Stimulated activated CD8-positive, alpha-beta memory T cell treated with anti-CD3 and anti-CD28 coated beads, Interleukin-12 subunit alpha, Interleukin-12 subunit beta, amount 100 ng/mL, for 1 hour (primary cell): ENCODE data around the gene RALGAPB.
"Not testable (repeated sequence)": the region's sequence is repeated elsewhere in the genome, so short reads cannot be mapped to it uniquely, and the experiment has no call there.

Experiments used
- DNase-seq: peaks from one replicate; pipeline ENCODE4 v3.0.0-alpha.2; 2020; ENCODE audit warnings: low read depth

Gene RALGAPB

DNA sequence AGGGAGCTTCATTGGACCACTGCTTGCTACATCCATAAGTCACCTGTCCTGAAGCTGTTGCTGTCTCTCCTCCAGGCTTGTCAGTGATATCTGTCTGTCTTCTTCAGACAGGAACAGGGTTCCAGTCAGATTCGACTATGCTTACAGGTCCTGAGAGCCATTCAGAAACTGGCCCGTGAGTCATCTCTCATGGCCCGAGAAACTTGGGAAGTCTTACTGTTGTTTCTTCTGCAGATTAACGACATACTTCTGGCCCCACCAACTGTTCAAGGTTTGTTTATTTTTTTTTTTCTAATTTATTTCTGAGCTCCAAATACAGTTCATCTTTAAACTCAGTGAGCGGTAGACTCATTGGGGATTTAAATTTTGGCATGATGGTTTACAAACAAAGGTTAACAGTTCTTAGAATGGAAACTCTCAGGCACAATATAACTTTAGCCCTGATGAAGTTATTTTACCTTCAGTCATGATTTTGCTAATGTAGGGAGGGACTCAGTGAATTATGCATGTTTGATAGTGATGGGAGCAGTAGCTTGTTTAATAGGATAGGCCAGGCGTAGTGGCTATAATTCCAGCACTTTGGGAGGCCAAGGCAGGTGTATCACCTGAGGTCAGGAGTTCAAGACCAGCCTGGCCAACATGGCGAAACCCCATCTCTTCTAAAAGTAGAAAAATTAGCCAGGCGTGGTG lies 24.7 kb downstream of the RALGAPB start:
- no peak for DNase-seq

DNA sequence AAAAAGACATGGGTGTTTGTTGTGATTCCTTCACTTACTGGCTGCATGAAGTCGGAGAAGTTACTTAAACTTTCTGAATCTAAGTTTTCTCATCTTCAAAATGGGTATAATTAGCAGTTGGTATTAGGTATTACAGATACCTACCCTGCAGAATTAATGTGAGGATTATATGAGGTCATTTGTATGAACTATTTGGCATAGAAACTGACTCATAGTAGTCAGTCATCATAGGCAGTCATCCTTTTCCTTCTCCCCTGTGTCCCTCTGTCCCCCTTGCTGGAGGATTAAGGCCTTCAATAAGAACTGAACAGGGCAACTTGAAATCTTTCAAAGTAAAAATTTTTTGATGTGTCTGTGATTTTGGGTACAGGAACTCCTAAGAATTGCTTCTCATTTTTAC lies 26.3 kb downstream of the RALGAPB start:
- no peak for DNase-seq

DNA sequence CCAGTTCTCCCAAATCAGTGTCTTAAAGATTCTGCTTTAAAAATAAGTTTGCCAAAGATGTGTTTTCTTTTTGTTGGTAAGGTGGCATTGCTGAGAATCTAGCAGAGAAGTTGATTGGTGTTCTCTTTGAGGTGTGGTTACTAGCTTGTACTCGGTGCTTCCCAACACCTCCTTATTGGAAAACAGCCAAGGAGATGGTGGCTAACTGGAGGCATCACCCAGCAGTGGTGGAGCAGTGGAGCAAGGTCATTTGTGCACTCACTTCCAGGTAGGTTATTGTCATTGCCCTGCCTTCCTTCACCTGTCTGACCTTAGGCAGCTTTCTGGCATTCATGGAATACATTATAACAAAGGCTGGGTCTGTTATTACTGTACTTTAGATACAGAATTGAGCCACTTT lies 26.7 kb downstream of the RALGAPB start:
- DNase-seq: no peak

- DNase-seq: no peak
Measured at GRCh38 chr20:38501858-38502436, 29.3 kb downstream of the RALGAPB start.

GRCh38 chr20:38504368-38505090 lies 31.9 kb downstream of the RALGAPB start:
- DNase-seq: no peak

GRCh38 chr20:38505091-38505455 lies 32.4 kb downstream of the RALGAPB start:
- DNase-seq: no peak

- DNase-seq: not testable (repeated sequence)
Measured at GRCh38 chr20:38511726-38512125, 39.1 kb downstream of the RALGAPB start.

DNA sequence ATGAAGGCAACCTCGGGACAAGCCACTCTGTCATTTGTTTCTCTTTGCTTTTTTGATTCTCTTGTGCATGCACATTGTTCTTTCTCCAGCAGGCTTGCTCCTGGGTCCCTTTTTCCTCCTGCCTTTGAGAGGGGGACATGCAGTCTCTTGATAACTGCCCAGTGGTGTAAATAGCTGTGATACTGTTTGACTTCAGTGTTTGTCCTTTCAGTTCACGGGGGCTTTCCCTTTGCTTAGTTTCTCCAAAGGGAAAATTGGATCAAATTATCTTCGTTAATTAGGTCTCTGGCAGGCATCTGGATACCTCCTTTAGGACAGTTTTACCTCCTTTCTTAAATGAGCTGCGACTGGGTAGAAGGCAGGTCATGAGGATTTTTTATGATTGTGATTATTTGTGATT lies 41.5 kb downstream of the RALGAPB start:
- no peak for DNase-seq

GRCh38 chr20:38514947-38515346 lies 42.3 kb downstream of the RALGAPB start:
- DNase-seq: no peak

DNA sequence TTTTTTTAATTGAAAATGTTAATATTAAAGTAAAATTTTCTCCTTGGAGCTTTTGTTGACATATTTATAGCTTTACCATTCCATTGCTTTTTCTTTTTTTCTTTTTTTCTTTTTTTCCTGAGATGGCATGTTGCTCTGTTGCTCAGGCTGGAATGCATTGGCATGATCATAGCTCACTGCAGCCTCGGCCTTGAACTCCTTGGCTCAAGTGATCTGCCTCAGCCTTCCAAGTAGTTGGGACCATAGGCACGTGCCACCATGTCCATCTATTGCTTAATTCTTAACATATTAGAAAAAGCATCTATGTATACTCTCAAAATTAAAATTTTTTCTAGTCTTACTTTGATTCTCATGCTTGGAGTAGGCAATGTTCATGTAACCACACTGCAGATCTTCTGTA lies 43.0 kb downstream of the RALGAPB start:
- no peak for DNase-seq

DNA sequence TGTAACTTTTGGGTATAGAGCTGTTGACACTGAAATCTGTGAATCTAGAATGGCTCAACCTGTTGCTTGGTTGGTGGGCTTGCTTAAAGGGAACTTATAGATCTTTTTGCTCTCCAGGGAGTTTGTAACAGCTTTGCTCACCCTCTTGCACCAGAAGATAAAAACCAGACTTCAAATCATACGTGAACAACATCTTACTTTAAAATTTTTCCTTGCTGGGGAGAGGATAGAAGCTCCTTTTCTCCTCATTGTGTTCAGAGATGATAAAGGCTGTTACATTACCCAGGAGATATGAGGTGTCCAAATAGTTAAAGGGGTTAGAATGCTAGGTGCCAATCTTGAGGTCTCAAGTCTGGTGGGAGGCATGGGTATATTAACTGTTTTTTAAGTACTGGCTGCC lies 46.8 kb downstream of the RALGAPB start:
- DNase-seq: no peak

DNA sequence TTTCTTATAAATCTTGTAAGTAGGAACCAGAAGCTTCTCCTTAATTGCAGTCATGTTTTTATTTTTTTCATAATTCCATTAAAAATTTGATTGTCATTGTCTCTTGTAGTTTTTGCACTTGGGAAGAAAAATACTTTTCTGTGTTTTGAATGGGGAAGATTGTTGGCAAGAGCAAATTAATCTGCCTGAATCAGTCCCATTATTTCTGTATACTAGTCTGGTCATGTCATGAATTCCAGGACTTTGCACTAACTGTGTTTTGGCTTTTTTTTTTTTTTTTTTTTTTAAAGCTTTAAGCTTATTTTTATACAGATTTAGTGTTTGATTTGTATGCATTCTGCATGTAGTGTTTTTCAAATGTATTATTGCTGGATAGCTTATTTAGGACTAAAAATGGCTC lies 47.6 kb downstream of the RALGAPB start:
- DNase-seq: no peak

- no peak for DNase-seq
Measured at GRCh38 chr20:38523697-38524096, 51.1 kb downstream of the RALGAPB start.

- DNase-seq: no peak
Measured at GRCh38 chr20:38528167-38528566, 55.5 kb downstream of the RALGAPB start.

DNA sequence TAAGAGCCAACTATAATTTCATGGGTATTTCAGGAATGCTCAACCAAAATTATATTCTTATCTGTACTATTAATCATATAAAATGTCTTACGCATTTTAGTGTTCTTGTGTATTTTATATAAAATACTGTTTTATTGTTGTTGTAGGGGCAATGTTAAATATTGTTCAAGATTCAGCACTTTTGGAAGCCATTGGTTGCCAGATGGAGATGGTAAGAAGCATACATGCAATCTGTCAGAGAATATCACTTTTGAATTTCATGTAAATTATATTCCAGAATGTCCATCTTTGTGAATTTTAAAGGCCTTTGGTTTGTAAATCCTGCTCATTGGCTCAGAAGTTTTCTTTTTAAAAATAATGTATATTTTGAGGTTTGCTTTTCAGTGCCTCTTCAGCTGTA lies 58.4 kb downstream of the RALGAPB start:
- DNase-seq: no peak

- no peak for DNase-seq
Measured at GRCh38 chr20:38534756-38535155, 62.1 kb downstream of the RALGAPB start.

DNA sequence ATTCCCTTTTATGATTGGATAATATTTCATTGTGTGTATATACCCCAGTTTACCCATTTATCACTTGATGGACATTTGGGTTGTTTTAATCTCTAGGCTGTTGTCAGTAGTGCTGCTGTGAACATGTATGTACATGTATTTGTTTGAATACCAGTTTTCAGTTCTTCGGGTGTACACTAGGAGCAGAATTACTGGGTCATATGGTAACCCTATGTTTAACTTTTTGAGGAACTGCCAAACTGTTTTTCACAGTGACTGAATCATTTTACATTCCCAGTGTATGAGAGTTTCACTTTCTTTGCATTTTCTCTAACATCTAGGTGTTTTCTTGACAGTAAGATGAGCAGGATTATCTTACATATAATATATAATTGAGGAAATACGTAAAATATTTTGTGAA lies 63.7 kb downstream of the RALGAPB start:
- no peak for DNase-seq

DNA sequence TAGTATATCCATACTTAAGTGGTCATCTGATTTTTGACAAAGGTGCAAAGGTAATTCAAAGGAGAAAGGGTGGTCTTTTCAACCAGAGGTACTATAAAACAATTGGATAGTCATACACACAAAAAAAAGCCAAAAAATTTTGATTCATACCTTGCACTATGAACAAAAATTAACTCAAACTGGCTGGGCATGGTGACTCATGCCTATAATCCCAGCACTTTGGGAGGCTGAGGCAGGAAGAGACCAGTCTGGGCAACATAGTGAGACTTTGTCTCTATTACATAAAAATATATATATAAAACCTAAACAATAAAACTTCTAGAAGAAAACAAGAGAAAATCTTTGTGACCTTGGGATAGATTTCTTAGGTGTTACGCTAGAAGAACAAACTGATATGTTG lies 64.5 kb downstream of the RALGAPB start:
- no peak for DNase-seq

- DNase-seq: no peak
Measured at GRCh38 chr20:38538789-38539188, 66.1 kb downstream of the RALGAPB start.

DNA sequence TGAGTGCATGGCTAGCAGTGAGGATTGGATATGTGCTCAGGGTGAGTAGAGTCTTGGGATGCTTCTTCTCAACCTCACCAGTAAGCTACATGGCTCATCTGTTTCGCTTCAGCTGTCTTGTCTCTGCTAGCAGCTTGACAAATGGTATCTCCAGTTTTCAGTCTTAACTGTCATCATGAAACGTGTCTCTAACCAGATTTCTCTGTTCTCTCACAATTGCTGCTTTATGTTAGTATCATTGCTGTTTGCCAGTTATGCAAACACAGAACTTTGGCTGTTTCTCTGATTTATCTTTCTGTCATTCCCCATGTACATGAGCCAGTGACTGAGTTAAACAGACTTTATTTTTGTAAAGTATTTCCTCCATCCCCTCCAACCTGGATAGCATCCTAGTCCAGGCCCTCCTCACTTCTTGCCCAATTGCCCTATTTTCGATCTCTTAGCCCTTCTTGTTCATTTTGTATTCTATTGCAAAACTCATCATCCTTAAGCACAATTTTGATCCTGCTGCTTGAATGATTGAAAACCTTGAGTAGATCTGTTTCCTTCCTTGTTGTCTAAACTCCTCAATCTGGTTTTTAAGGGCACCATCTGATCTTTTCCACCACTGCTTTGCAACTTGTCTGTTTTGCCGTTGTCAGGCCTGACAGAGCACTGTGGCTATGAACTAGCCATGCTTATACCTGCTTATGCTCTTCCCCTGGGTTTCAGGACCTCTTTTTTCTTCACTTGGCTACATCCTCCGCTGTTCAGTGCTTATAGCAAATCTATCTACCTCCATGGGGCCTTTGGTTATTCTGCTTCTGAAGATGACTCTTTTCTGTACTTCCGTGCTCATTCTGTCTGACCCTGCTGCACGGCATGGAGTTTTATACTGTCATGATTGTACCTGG lies 70.6 kb downstream of the RALGAPB start:
- no peak for DNase-seq

- no peak for DNase-seq
Measured at GRCh38 chr20:38545771-38546170, 73.1 kb downstream of the RALGAPB start.

DNA sequence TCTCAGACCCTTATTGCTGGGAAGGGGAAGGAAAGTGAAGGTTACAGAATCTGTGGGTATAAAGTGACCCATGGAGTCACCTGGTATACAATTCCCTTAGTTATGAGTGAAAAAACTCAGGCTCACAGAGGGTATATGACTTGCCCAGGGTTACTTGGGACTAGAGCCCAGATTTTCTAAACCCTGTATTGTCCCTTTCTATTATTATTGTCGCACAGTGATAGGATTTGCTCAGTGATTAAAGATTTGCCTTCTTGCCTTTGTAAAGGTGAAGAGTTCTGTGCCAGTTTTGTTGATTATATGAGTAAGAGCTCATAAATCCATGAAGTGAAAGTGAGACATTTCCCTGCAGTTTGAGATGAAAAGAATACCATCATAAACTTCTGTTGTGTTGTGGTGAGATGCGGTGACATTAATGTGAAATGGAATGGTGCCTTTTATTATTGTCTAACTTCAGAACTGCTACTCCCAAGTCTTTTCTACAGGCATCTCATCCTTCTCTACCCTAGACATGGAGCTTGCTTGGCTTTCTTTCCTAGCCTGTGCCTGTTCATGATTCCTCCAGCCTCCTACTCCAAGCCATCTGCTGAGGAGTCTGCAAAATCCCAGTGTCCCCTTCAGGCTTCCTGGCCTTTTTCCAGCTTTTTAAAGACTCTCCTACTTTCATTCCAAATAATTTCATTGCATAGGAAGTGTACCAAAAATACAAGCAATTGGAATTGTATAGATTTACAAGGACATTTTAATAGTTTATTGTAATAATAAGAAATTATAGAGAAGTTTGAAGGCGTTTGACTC lies 74.8 kb downstream of the RALGAPB start:
- no peak for DNase-seq
